SU-DHL-6 (cell line): ENCODE results near the gene CFP.

ENCODE experiments used
- H2AFZ ChIP-seq: fragments of 200-600 bp; sonication (generic); 2 replicates; pipeline ENCODE4 v1.6.1; 2014; ENCODE audit warnings: low read depth, mild to moderate bottlenecking, moderate library complexity, mixed read lengths, antibody characterized with exemption, low read length; ENCODE audit not compliant: severe bottlenecking
- H3F3A ChIP-seq: fragments of 200-600 bp; shearing (Covaris generic); 2 replicates; pipeline ENCODE4 v1.6.0; 2016; ENCODE audit warnings: antibody characterized with exemption, mild to moderate bottlenecking; ENCODE audit not compliant: insufficient read depth
- H3K27ac ChIP-seq: fragments of 200-600 bp; sonication (generic); 2 replicates; pipeline ENCODE4 v1.5.1; 2016; ENCODE audit warnings: low read depth, mild to moderate bottlenecking, low read length, moderate library complexity, mixed read lengths
- H3K27me3 ChIP-seq: fragments of 200-600 bp; sonication (generic), shearing (Covaris generic); 2 replicates; pipeline ENCODE4 v1.6.0; 2014; ENCODE audit warnings: mild to moderate bottlenecking, low read length
- H3K36me3 ChIP-seq: fragments of 200-600 bp; sonication (generic); 2 replicates; pipeline ENCODE4 v1.6.1; 2014; ENCODE audit warnings: mild to moderate bottlenecking, low read length, mixed read lengths
- H3K4me2 ChIP-seq: fragments of 300-600, 200-600 bp; shearing (Covaris generic), sonication (generic); 2 replicates; pipeline ENCODE4 v1.6.0; 2014; ENCODE audit warnings: low read length, low read depth, mild to moderate bottlenecking; ENCODE audit not compliant: poor library complexity, severe bottlenecking
- H3K4me3 ChIP-seq: fragments of 200-600 bp; sonication (generic); 2 replicates; pipeline ENCODE4 v1.5.1; 2014; ENCODE audit warnings: antibody characterized with exemption, low read length, mild to moderate bottlenecking, mixed read lengths; ENCODE audit not compliant: insufficient read depth, poor library complexity, severe bottlenecking
- H3K79me2 ChIP-seq: fragments of 200-600 bp; sonication (generic); 2 replicates; pipeline ENCODE4 v1.6.1; 2014; ENCODE audit warnings: mild to moderate bottlenecking, low read length, moderate library complexity; ENCODE audit not compliant: insufficient read depth
- H3K9ac ChIP-seq: fragments of 200-600 bp; sonication (generic); 2 replicates; pipeline ENCODE4 v1.7.0; 2014; ENCODE audit warnings: mild to moderate bottlenecking, low read length
- H3K9me2 ChIP-seq: fragments of 200-600 bp; sonication (generic); replicated peaks from 2 replicates; pipeline ENCODE4 v1.6.1; 2014; ENCODE audit warnings: low read length; ENCODE audit not compliant: insufficient read depth
- H3K9me3 ChIP-seq: fragments of 200-600 bp; sonication (generic); 2 replicates; pipeline ENCODE4 v1.6.1; 2014; ENCODE audit warnings: low read length, mixed read lengths; ENCODE audit not compliant: insufficient read depth
- H4K20me1 ChIP-seq: fragments of 200-600 bp; sonication (generic); 2 replicates; pipeline ENCODE4 v1.6.1; 2014; ENCODE audit warnings: low read depth, mild to moderate bottlenecking, antibody characterized with exemption, low read length, moderate library complexity, mixed read lengths
- CTCF ChIP-seq: fragments of 200-600 bp; sonication (generic); IDR thresholded peaks from one replicate; pipeline ENCODE4 v1.5.1; 2017; ENCODE audit warnings: antibody characterized with exemption, mild to moderate bottlenecking, low read length, moderate library complexity; ENCODE audit not compliant: insufficient read depth, poor library complexity, severe bottlenecking
- EZH2phosphoT487 ChIP-seq: fragments of 200-600 bp; sonication (generic), shearing (Covaris generic); conservative IDR thresholded peaks from 2 replicates; pipeline ENCODE4 v1.6.1; 2018; ENCODE audit warnings: mild to moderate bottlenecking, antibody characterized with exemption, low read length, moderate library complexity, mixed read lengths

CFP gene

GRCh38 chrX:47648376-47648775 lies 18.6 kb upstream of the CFP start:
- no peak overlapping the region for H3K27ac ChIP-seq

GRCh38 chrX:47646636-47647035 lies 16.9 kb upstream of the CFP start:
- Histone ChIP-seq H3K9me2 (no peaks in the 10 kb centered on the region), H4K20me1 (no peaks in the 10 kb centered on the region), H3K36me3 (no peaks in the 10 kb centered on the region), H3K27me3 (no peaks in the 10 kb centered on the region), H3K4me2 (no peak overlapping the region), H3K4me3 (no peak overlapping the region), H3K27ac (no peak overlapping the region), H3K9ac (no peak overlapping the region), H2AFZ (no peak overlapping the region), H3K79me2 (peaks cover 22% of the 10 kb centered on the region; the same call in 1 of the 2 replicates), H3F3A (no peaks in the 10 kb centered on the region), H3K9me3 (no peaks in the 10 kb centered on the region)
- TF ChIP-seq EZH2phosphoT487 (no peak), CTCF (no peak)

More at GRCh38 chrX:47648376-47648775, 18.6 kb upstream of the CFP start:
- Histone ChIP-seq H3F3A (peaks cover 6% of the 10 kb centered on the region; the same call in 1 of the 2 replicates), H3K9ac (no peak overlapping the region), H3K36me3 (no peaks in the 10 kb centered on the region), H3K9me3 (no peaks in the 10 kb centered on the region), H3K4me2 (peak overlapping the region; percentile 72), H3K79me2 (peaks cover 22% of the 10 kb centered on the region; the same call in 1 of the 2 replicates), H3K4me3 (no peak overlapping the region), H2AFZ (no peak overlapping the region), H3K27me3 (no peaks in the 10 kb centered on the region), H4K20me1 (no peaks in the 10 kb centered on the region), H3K9me2 (no peaks in the 10 kb centered on the region)
- no peak for TF ChIP-seq CTCF
- TF ChIP-seq EZH2phosphoT487 = no peak

- no peaks in the 10 kb centered on the region for H4K20me1 ChIP-seq
- TF ChIP-seq EZH2phosphoT487 (no peak), CTCF (no peak)
- H3K27me3 ChIP-seq = no peaks in the 10 kb centered on the region
- H3K4me2 ChIP-seq = no peak overlapping the region
- H3K9me2 ChIP-seq = no peaks in the 10 kb centered on the region
- H3K36me3 ChIP-seq = no peaks in the 10 kb centered on the region
- H3F3A ChIP-seq = no peaks in the 10 kb centered on the region
- H3K4me3 ChIP-seq = no peak overlapping the region
- H3K79me2 ChIP-seq = peaks cover 22% of the 10 kb centered on the region; the same call in 1 of the 2 replicates
- H3K27ac ChIP-seq = no peak overlapping the region
- no peak overlapping the region for H2AFZ ChIP-seq
- no peaks in the 10 kb centered on the region for H3K9me3 ChIP-seq
- no peak overlapping the region for H3K9ac ChIP-seq
These were observed 15.8 kb upstream of the CFP start for GRCh38 chrX:47645530-47645929.
